ENCODE results near the gene ZFPM1.
A peak's percentile ranks its signal among the peaks of the same experiment; 100 is the strongest.
"Not testable (repeated sequence)": the region's sequence is repeated elsewhere in the genome, so short reads cannot be mapped to it uniquely, and the experiment has no call there.

The ZFPM1 gene

GRCh38 chr16:88516601-88517061 is 63.6 kb downstream of the ZFPM1 start:
- in situ Hi-C loops (cut with MboI; ENCODE audit: low pct_unique_long_range_greater_than_20kb, low sequenced_read_pairs), result no loop called here
- no peak for DNase-seq

DNA sequence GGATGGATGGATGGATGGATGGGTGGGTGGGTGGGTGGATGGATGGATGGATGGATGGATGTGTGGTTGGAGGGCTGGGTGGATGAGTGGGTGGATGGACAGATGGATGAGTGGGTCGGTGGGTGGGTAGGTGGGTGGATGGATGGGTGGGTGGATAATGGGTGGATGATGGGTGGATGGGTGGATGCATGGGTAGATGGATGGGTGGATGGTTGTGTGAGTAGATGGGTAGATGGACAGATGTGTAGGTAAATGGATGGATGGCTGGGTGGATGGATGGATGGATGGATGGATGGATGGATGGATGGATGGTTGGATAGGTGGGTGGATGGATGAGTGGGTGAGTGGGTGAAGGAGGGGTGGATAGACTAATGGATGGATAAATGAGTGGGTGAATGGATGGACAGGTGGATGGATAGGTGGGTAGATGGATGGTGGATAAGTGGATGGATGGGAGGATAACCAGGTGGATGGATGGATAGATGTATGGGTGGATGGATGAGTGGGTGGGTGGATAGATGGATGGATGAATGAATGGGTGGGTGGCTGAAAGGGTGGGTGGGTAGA is 64.2 kb downstream of the ZFPM1 start:
- DNase-seq; in situ Hi-C loops (cut with MboI; ENCODE audit: low pct_unique_long_range_greater_than_20kb, low sequenced_read_pairs): not testable (repeated sequence)

DNA sequence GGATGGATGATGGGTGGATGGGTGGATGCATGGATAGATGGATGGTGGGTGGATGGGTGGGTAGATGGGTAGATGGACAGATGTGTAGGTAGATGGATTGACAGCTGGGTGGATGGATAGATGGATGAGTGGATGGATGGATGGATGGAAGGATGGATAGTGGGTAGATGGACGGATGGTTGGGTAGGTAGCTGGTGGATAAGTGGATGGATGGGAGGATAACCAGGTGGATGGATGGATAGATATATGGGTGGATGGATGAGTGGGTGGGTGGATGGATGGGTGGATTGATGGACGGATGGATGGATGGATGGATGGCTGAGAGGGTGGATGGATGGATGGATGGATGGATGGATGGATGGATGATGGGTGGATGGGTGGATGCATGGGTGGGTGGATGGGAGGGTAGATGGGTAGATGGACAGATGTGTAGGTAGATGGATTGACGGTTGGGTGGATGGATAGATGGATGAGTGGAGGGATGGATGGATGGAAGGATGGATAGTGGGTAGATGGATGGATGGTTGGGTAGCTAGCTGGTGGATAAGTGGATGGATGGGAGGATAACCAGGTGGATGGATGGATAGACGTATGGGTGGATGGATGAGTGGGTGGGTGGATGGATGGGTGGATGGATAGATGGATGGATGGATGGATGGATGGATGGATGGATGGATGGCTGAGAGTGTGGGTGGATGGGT is 65.5 kb downstream of the ZFPM1 start:
- in situ Hi-C loops (cut with MboI; ENCODE audit: low pct_unique_long_range_greater_than_20kb, low sequenced_read_pairs); DNase-seq: not testable (repeated sequence)

GRCh38 chr16:88519240-88519639 is 66.2 kb downstream of the ZFPM1 start:
- in situ Hi-C loops (cut with MboI; ENCODE audit: low pct_unique_long_range_greater_than_20kb, low sequenced_read_pairs), result no loop called here
- no peak for DNase-seq

- DNase-seq, result no peak
- in situ Hi-C loops (cut with MboI; ENCODE audit: low pct_unique_long_range_greater_than_20kb, low sequenced_read_pairs), result no loop called here
Observed at GRCh38 chr16:88519938-88520653, 67.0 kb downstream of the ZFPM1 start.

- in situ Hi-C loops (cut with MboI; ENCODE audit: low pct_unique_long_range_greater_than_20kb, low sequenced_read_pairs), result no loop called here
- DNase-seq, result no peak
Observed at GRCh38 chr16:88521674-88522073, 68.6 kb downstream of the ZFPM1 start.

- in situ Hi-C loops (cut with MboI; ENCODE audit: low pct_unique_long_range_greater_than_20kb, low sequenced_read_pairs), result no loop called here
- DNase-seq, result no peak
Observed at GRCh38 chr16:88522276-88522949, 69.3 kb downstream of the ZFPM1 start.

GRCh38 chr16:88523309-88524161 is 70.5 kb downstream of the ZFPM1 start:
- in situ Hi-C loops (cut with MboI; ENCODE audit: low pct_unique_long_range_greater_than_20kb, low sequenced_read_pairs), result no loop called here
- DNase-seq, result no peak

- in situ Hi-C loops (cut with MboI; ENCODE audit: low pct_unique_long_range_greater_than_20kb, low sequenced_read_pairs), result no loop called here
Observed at GRCh38 chr16:88524274-88524972, 71.3 kb downstream of the ZFPM1 start.

GRCh38 chr16:88524973-88525662 is 72.0 kb downstream of the ZFPM1 start:
- in situ Hi-C loops (cut with MboI; ENCODE audit: low pct_unique_long_range_greater_than_20kb, low sequenced_read_pairs), result no loop called here
- no peak for DNase-seq

More at GRCh38 chr16:88524274-88524972, 71.3 kb downstream of the ZFPM1 start:
- no peak for DNase-seq

- DNase-seq, result no peak
- in situ Hi-C loops (cut with MboI; ENCODE audit: low pct_unique_long_range_greater_than_20kb, low sequenced_read_pairs), result no loop called here
Observed at GRCh38 chr16:88525663-88525990, 72.5 kb downstream of the ZFPM1 start.

DNA sequence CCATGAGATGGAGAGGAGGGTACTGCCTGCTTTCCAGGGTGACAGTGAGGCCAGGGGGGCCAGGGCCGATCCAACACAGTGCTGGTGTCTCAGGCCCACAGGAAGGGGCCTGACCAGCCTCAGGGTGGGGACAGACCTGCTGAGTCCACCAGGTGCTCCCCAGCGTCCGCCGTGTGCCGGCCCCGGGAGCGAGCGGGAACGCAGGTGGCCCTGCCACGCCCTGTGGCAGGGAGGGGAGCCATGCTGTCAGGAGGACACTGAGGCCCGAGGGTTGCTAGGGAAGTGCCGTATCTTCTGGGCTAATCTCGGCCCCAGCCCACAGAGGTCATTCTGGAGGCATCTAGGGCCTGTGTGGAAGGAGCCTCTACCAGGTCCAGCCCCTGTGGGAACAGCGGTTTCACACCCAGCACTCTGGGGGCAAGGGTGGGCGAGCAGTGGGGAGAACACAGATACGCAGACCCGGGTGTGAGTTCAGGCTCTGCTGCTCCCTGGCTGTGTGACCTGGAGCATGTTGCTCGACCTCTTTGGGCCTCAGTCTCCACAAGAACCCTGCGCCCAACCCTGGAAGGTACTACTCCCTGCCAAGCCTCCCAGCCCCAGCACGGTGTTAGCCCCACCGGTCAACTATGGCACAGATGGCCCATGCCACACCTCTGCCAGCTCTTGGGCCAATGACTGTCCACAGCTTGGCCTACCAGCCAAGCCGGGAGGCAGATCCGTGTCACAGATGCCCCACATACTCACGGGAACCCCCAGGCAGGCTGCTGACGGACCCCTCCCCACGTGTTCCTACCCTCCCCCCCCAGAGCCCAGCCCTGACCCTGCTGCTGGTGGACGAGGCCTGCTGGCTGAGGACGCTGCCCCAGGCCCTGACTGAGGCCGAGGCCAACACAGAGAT is 73.2 kb downstream of the ZFPM1 start:
- DNase-seq, result no peak
- in situ Hi-C loops (cut with MboI; ENCODE audit: low pct_unique_long_range_greater_than_20kb, low sequenced_read_pairs), result no loop called here

DNA sequence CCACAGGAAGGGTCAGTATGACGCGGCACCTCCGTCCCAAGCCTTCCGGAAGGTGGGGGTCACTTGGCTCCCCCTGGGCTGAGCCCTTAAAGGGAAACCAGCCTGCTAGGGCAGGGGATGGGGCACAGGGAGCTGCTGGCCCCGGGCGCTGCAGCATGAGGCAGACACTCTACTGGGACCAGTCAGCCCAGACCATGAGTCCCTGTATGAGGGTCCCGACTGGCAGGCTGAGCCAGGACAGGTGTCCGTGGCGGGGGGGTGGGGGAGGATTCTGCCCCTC is 73.8 kb downstream of the ZFPM1 start:
- DNase-seq, result no peak
- in situ Hi-C loops (cut with MboI; ENCODE audit: low pct_unique_long_range_greater_than_20kb, low sequenced_read_pairs), result no loop called here

GRCh38 chr16:88527186-88527936 is 74.3 kb downstream of the ZFPM1 start:
- DNase-seq, result peak; percentile 58
- in situ Hi-C loops (cut with MboI; ENCODE audit: low pct_unique_long_range_greater_than_20kb, low sequenced_read_pairs), result no loop called here

- DNase-seq, result no peak
- in situ Hi-C loops (cut with MboI; ENCODE audit: low pct_unique_long_range_greater_than_20kb, low sequenced_read_pairs), result no loop called here
Observed at GRCh38 chr16:88527937-88528743, 75.1 kb downstream of the ZFPM1 start.

- in situ Hi-C loops (cut with MboI; ENCODE audit: low pct_unique_long_range_greater_than_20kb, low sequenced_read_pairs), result no loop called here
- DNase-seq, result no peak
Observed at GRCh38 chr16:88528902-88529318, 75.8 kb downstream of the ZFPM1 start.
